ENCODE measurements around the gene PLCG1. TPM values are rescaled to one million over a fixed set of nuclear protein-coding genes. Genes with fewer than 3 reads are reported as not detected.

Gene PLCG1
- total and polyA plus RNA-seq, 9 of the 15 experiments (the other 6 are each of a cell fraction or from before 2014, with no cell fraction given) = 1.7 to 67.0 (median 34.8) TPM

- no peak for FAIRE-seq
- H3K9me1 ChIP-seq (ENCODE audit: control insufficient read depth, insufficient read depth, low read length) = no peaks in the 10 kb centered on the region
- H3K79me2 ChIP-seq (ENCODE audit: control insufficient read depth, insufficient read depth, low read length) = no peaks in the 10 kb centered on the region
- 61% methylated on average over 2 of the region's 2 CpGs for WGBS (ENCODE audit: insufficient coverage, low coverage, missing lambda C conversion rate)
- H3K4me1 ChIP-seq (replicated peaks in 1 of 2; ENCODE audit: control insufficient read depth in 2 of 2, insufficient read depth in 2 of 2, low read length in 2 of 2) = no peaks in the 10 kb centered on the region
- H3K27me3 ChIP-seq (ENCODE audit: control insufficient read depth in 2 of 2, insufficient read depth in 2 of 2, low read length in 2 of 2) = no peaks in the 10 kb centered on the region
- H3K27ac ChIP-seq (ENCODE audit: extremely low read depth, low read depth, low read length) = no peak overlapping the region
- DNase-seq (ENCODE audit: extremely low read depth in 1 of 4, low spot score in 3 of 4) = no peak
- in situ Hi-C loops (cut with MboI) (loop anchor here (5.0 kb wide), 1 partner anchor 168 kb away; the partner anchor contains the start of gene LPIN3), intact Hi-C loops (cut with micrococcal nuclease) (no loop called here)
- POLR2A ChIA-PET = no interaction called here
- no peak overlapping the region for H3K4me2 ChIP-seq (ENCODE audit: insufficient read depth, low read length)
- no peak overlapping the region for H2AFZ ChIP-seq (ENCODE audit: low read depth, low read length)
- CTCF ChIA-PET (ENCODE audit: low intra/inter-chr PET ratio) = interaction anchor here (0.5 to 3.0 kb wide), 2 partner anchors 41 to 165 kb away, joined by 4 to 50 read pairs; partner anchors contain the start of gene LPIN3
- no peaks in the 10 kb centered on the region for H3K9me3 ChIP-seq (replicated peaks; ENCODE audit: control insufficient read depth, insufficient read depth, low read depth, low read length)
- no peak for ATAC-seq
- H3K4me3 ChIP-seq = no peak overlapping the region
- H3K9ac ChIP-seq (ENCODE audit: insufficient read depth in 1 of 2, low read depth in 2 of 2, low read length in 2 of 2) = no peak overlapping the region
- H4K20me1 ChIP-seq (replicated peaks; ENCODE audit: control insufficient read depth, insufficient read depth, low read length) = peaks cover 12% of the 10 kb centered on the region; the same call in 1 of the 2 replicates
- BruUV-seq (replicated peaks) = TSS peak; percentile 45
- peaks cover 64% of the 10 kb centered on the region; the same call in 2 of the 3 replicates for H3K36me3 ChIP-seq (ENCODE audit: control insufficient read depth, insufficient read depth, low read length)
- TF ChIP-seq MGA (IDR thresholded peaks at IDR 0.05) (no peak), ARID1B (IDR thresholded peaks at IDR 0.05) (no peak), ZNF507 (tag; conservative IDR thresholded peaks at IDR 0.05) (no peak), ESRRB (CRISPR knock-in tag; IDR thresholded peaks at IDR 0.05; ENCODE audit: borderline replicate concordance) (no peak), RUNX1 (IDR thresholded peaks at IDR 0.05; ENCODE audit: low read depth) (no peak), PCBP1 (IDR thresholded peaks at IDR 0.05; ENCODE audit: low read depth, low read length, poor library complexity, severe bottlenecking) (no peak), PRMT5 (CRISPR knock-in tag; IDR thresholded peaks at IDR 0.05) (no peak), SIX5 (IDR thresholded peaks at IDR 0.05; ENCODE audit: borderline replicate concordance in 1 of 2, insufficient read depth in 1 of 2, low read depth in 1 of 2, low read length in 2 of 2) (no peak), FOXO4 (CRISPR knock-in tag; IDR thresholded peaks at IDR 0.05) (no peak), RCOR1 (IDR thresholded peaks at IDR 0.05; ENCODE audit: borderline replicate concordance in 1 of 2, low read depth in 2 of 2, low read length in 2 of 2) (no peak)
These were observed 37.4 kb downstream of the PLCG1 start for GRCh38 chr20:41174782-41175181.
